ENCODE measurements around the gene AFG1L.
"Not testable (repeated sequence)": the region's sequence is repeated elsewhere in the genome, so short reads cannot be mapped to it uniquely, and the experiment has no call there.

The AFG1L gene

GRCh38 chr6:108362455-108362854, 67.6 kb downstream of the AFG1L start:
- TF ChIP-seq POLR2AphosphoS5 (IDR thresholded peaks at IDR 0.05; ENCODE audit: borderline replicate concordance, low read depth, low read length) (no peak), EZH2 (IDR thresholded peaks at IDR 0.05) (no peak), FOXP2 (optimal IDR thresholded peaks at IDR 0.05; ENCODE audit: control extremely low read depth, extremely low read length, insufficient read depth) (no peak)
- no peak overlapping the region for H3K4me3 ChIP-seq
- H3K9me3 ChIP-seq (ENCODE audit: low read depth, low read length) = no peaks in the 10 kb centered on the region
- no peak overlapping the region for H3K9ac ChIP-seq (ENCODE audit: insufficient read length)
- no peaks in the 10 kb centered on the region for H3K36me3 ChIP-seq (ENCODE audit: insufficient read depth, low read length)
- no peak for DNase-seq (ENCODE audit: low read depth, low spot score)
- H3K27ac ChIP-seq = no peak overlapping the region

- Histone ChIP-seq H3K9ac (ENCODE audit: insufficient read length) (no peak overlapping the region), H3K36me3 (ENCODE audit: insufficient read depth, low read length) (no peaks in the 10 kb centered on the region), H3K4me3 (no peak overlapping the region), H3K9me3 (ENCODE audit: low read depth, low read length) (no peaks in the 10 kb centered on the region), H3K27ac (no peak overlapping the region)
- DNase-seq (ENCODE audit: low read depth, low spot score) = no peak
- no peak for TF ChIP-seq FOXP2 (optimal IDR thresholded peaks at IDR 0.05; ENCODE audit: control extremely low read depth, extremely low read length, insufficient read depth)
- TF ChIP-seq EZH2 (IDR thresholded peaks at IDR 0.05) = no peak
- TF ChIP-seq POLR2AphosphoS5 (IDR thresholded peaks at IDR 0.05; ENCODE audit: borderline replicate concordance, low read depth, low read length) = no peak
These were observed 68.3 kb downstream of the AFG1L start for GRCh38 chr6:108363113-108363512.

- no peak for DNase-seq (ENCODE audit: low read depth, low spot score)
- no peaks in the 10 kb centered on the region for H3K9me3 ChIP-seq (ENCODE audit: low read depth, low read length)
- TF ChIP-seq FOXP2 (optimal IDR thresholded peaks at IDR 0.05; ENCODE audit: control extremely low read depth, extremely low read length, insufficient read depth) (no peak), POLR2AphosphoS5 (IDR thresholded peaks at IDR 0.05; ENCODE audit: borderline replicate concordance, low read depth, low read length) (no peak), EZH2 (IDR thresholded peaks at IDR 0.05) (no peak)
- H3K9ac ChIP-seq (ENCODE audit: insufficient read length) = peak overlapping the region; percentile 46
- H3K36me3 ChIP-seq (ENCODE audit: insufficient read depth, low read length) = no peaks in the 10 kb centered on the region
- peak overlapping the region; percentile 29; the same call in 1 of the 2 replicates for H3K27ac ChIP-seq
- H3K4me3 ChIP-seq = peak overlapping the region; percentile 49
These were observed 69.0 kb downstream of the AFG1L start for GRCh38 chr6:108363889-108364313.

GRCh38 chr6:108364470-108364869, 69.6 kb downstream of the AFG1L start:
- peak overlapping the region; percentile 29; the same call in 1 of the 2 replicates for H3K27ac ChIP-seq
- DNase-seq (ENCODE audit: low read depth, low spot score) = no peak
- TF ChIP-seq EZH2 (IDR thresholded peaks at IDR 0.05) (no peak), FOXP2 (optimal IDR thresholded peaks at IDR 0.05; ENCODE audit: control extremely low read depth, extremely low read length, insufficient read depth) (no peak), POLR2AphosphoS5 (IDR thresholded peaks at IDR 0.05; ENCODE audit: borderline replicate concordance, low read depth, low read length) (no peak)
- H3K36me3 ChIP-seq (ENCODE audit: insufficient read depth, low read length) = no peaks in the 10 kb centered on the region
- H3K4me3 ChIP-seq = peak overlapping the region; percentile 49
- H3K9me3 ChIP-seq (ENCODE audit: low read depth, low read length) = no peaks in the 10 kb centered on the region
- peak overlapping the region; percentile 46 for H3K9ac ChIP-seq (ENCODE audit: insufficient read length)

- no peaks in the 10 kb centered on the region for H3K36me3 ChIP-seq (ENCODE audit: insufficient read depth, low read length)
- H3K4me3 ChIP-seq = no peak overlapping the region
- no peak for DNase-seq (ENCODE audit: low read depth, low spot score)
- no peak for TF ChIP-seq POLR2AphosphoS5 (IDR thresholded peaks at IDR 0.05; ENCODE audit: borderline replicate concordance, low read depth, low read length)
- no peak overlapping the region for H3K27ac ChIP-seq
- no peaks in the 10 kb centered on the region for H3K9me3 ChIP-seq (ENCODE audit: low read depth, low read length)
- H3K9ac ChIP-seq (ENCODE audit: insufficient read length) = no peak overlapping the region
These were observed 70.6 kb downstream of the AFG1L start for GRCh38 chr6:108365478-108365877.

GRCh38 chr6:108366236-108366635, 71.4 kb downstream of the AFG1L start:
- Histone ChIP-seq H3K4me3 (0 out of 2 replicates have a peak overlapping the region, but pooled peaks have one; percentile 11), H3K36me3 (ENCODE audit: insufficient read depth, low read length) (no peaks in the 10 kb centered on the region), H3K9me3 (ENCODE audit: low read depth, low read length) (no peaks in the 10 kb centered on the region), H3K9ac (ENCODE audit: insufficient read length) (no peak overlapping the region), H3K27ac (peak overlapping the region; percentile 72)
- TF ChIP-seq FOXP2 (optimal IDR thresholded peaks at IDR 0.05; ENCODE audit: control extremely low read depth, extremely low read length, insufficient read depth) (no peak), EZH2 (IDR thresholded peaks at IDR 0.05) (no peak), POLR2AphosphoS5 (IDR thresholded peaks at IDR 0.05; ENCODE audit: borderline replicate concordance, low read depth, low read length) (no peak)
- DNase-seq (ENCODE audit: low read depth, low spot score) = no peak

GRCh38 chr6:108368431-108369030, 73.7 kb downstream of the AFG1L start:
- Histone ChIP-seq H3K9me3 (ENCODE audit: low read depth, low read length) (no peaks in the 10 kb centered on the region), H3K9ac (ENCODE audit: insufficient read length) (no peak overlapping the region), H3K27ac (no peak overlapping the region), H3K36me3 (ENCODE audit: insufficient read depth, low read length) (no peaks in the 10 kb centered on the region), H3K4me3 (no peak overlapping the region)
- no peak for DNase-seq (ENCODE audit: low read depth, low spot score)
- TF ChIP-seq EZH2 (IDR thresholded peaks at IDR 0.05) (no peak), POLR2AphosphoS5 (IDR thresholded peaks at IDR 0.05; ENCODE audit: borderline replicate concordance, low read depth, low read length) (no peak), FOXP2 (optimal IDR thresholded peaks at IDR 0.05; ENCODE audit: control extremely low read depth, extremely low read length, insufficient read depth) (no peak)

- Histone ChIP-seq H3K36me3 (ENCODE audit: insufficient read depth, low read length) (no peaks in the 10 kb centered on the region), H3K9ac (ENCODE audit: insufficient read length) (no peak overlapping the region), H3K27ac (no peak overlapping the region; the same call in 1 of the 2 replicates), H3K9me3 (ENCODE audit: low read depth, low read length) (no peaks in the 10 kb centered on the region), H3K4me3 (no peak overlapping the region)
- DNase-seq (ENCODE audit: low read depth, low spot score) = no peak
- TF ChIP-seq EZH2 (IDR thresholded peaks at IDR 0.05) (no peak), POLR2AphosphoS5 (IDR thresholded peaks at IDR 0.05; ENCODE audit: borderline replicate concordance, low read depth, low read length) (no peak), FOXP2 (optimal IDR thresholded peaks at IDR 0.05; ENCODE audit: control extremely low read depth, extremely low read length, insufficient read depth) (no peak)
These were observed 86.0 kb downstream of the AFG1L start for GRCh38 chr6:108380876-108381275.

GRCh38 chr6:108383981-108384380, 89.1 kb downstream of the AFG1L start:
- no peaks in the 10 kb centered on the region for H3K9me3 ChIP-seq (ENCODE audit: low read depth, low read length)
- no peak overlapping the region for H3K27ac ChIP-seq
- no peak overlapping the region for H3K9ac ChIP-seq (ENCODE audit: insufficient read length)
- no peak for DNase-seq (ENCODE audit: low read depth, low spot score)
- H3K4me3 ChIP-seq = no peak overlapping the region
- TF ChIP-seq FOXP2 (optimal IDR thresholded peaks at IDR 0.05; ENCODE audit: control extremely low read depth, extremely low read length, insufficient read depth) = no peak
- no peak for TF ChIP-seq EZH2 (IDR thresholded peaks at IDR 0.05)
- no peak for TF ChIP-seq POLR2AphosphoS5 (IDR thresholded peaks at IDR 0.05; ENCODE audit: borderline replicate concordance, low read depth, low read length)
- no peaks in the 10 kb centered on the region for H3K36me3 ChIP-seq (ENCODE audit: insufficient read depth, low read length)

GRCh38 chr6:108389190-108389589, 94.3 kb downstream of the AFG1L start:
- DNase-seq (ENCODE audit: low read depth, low spot score); H3K9ac ChIP-seq (ENCODE audit: insufficient read length); H3K4me3 ChIP-seq; H3K36me3 ChIP-seq (ENCODE audit: insufficient read depth, low read length); H3K27ac ChIP-seq; H3K9me3 ChIP-seq (ENCODE audit: low read depth, low read length): not testable (repeated sequence)
